ENCODE data around the gene EDN3.

The EDN3 gene

GRCh38 chr20:59342023-59342957 lies 41.9 kb downstream of the EDN3 start:
- no peak for DNase-seq (ENCODE audit: low read depth)
- TF ChIP-seq CTCF (IDR thresholded peaks at IDR 0.05; ENCODE audit: low read length, missing control alignments) = no peak
- no peak overlapping the region for H3K4me3 ChIP-seq (replicated peaks; ENCODE audit: low read depth, low read length)

GRCh38 chr20:59346061-59346460 lies 45.6 kb downstream of the EDN3 start:
- no peak overlapping the region for H3K4me3 ChIP-seq (replicated peaks; ENCODE audit: low read depth, low read length)
- TF ChIP-seq CTCF (IDR thresholded peaks at IDR 0.05; ENCODE audit: low read length, missing control alignments) = no peak
- DNase-seq (ENCODE audit: low read depth) = no peak

GRCh38 chr20:59349277-59349676 lies 48.9 kb downstream of the EDN3 start:
- TF ChIP-seq CTCF (IDR thresholded peaks at IDR 0.05; ENCODE audit: low read length, missing control alignments) = no peak
- no peak overlapping the region for H3K4me3 ChIP-seq (replicated peaks; ENCODE audit: low read depth, low read length)
- no peak for DNase-seq (ENCODE audit: low read depth)

GRCh38 chr20:59350330-59351156 lies 50.1 kb downstream of the EDN3 start:
- no peak overlapping the region for H3K4me3 ChIP-seq (replicated peaks; ENCODE audit: low read depth, low read length)
- no peak for TF ChIP-seq CTCF (IDR thresholded peaks at IDR 0.05; ENCODE audit: low read length, missing control alignments)
- no peak for DNase-seq (ENCODE audit: low read depth)

GRCh38 chr20:59351157-59352040 lies 51.0 kb downstream of the EDN3 start:
- no peak for DNase-seq (ENCODE audit: low read depth)
- no peak for TF ChIP-seq CTCF (IDR thresholded peaks at IDR 0.05; ENCODE audit: low read length, missing control alignments)
- H3K4me3 ChIP-seq (replicated peaks; ENCODE audit: low read depth, low read length) = no peak overlapping the region

GRCh38 chr20:59352541-59352940 lies 52.1 kb downstream of the EDN3 start:
- no peak overlapping the region for H3K4me3 ChIP-seq (replicated peaks; ENCODE audit: low read depth, low read length)
- DNase-seq (ENCODE audit: low read depth) = no peak
- no peak for TF ChIP-seq CTCF (IDR thresholded peaks at IDR 0.05; ENCODE audit: low read length, missing control alignments)
